Measurements from ENCODE around the gene PCDHGA6. TPM values are rescaled to one million over a fixed set of nuclear protein-coding genes. Genes with fewer than 3 reads are reported as not detected.
A peak's percentile ranks its signal among the peaks of the same experiment; 100 is the strongest.
"Not testable (repeated sequence)": the region's sequence is repeated elsewhere in the genome, so short reads cannot be mapped to it uniquely, and the experiment has no call there.

The PCDHGA6 gene
- total and polyA plus RNA-seq, 12 donors = 1.2 to 10.6 (median 8.1) TPM

- H3K4me1 ChIP-seq = peaks cover 0 to 5% (median 0%) of the 10 kb centered on the region in 9 donors
- intact Hi-C loops (cut with DNase I) = loop anchor here in 1 of 10 donors (10.0 kb wide), 1 partner anchor 49 kb away; the partner anchor contains the start of genes PCDHGA4, PCDHGB1 and PCDHGB2
- H3K27me3 ChIP-seq = peaks cover 0 to 89% (median 0%) of the 10 kb centered on the region in 7 donors
- peaks cover 0 to 100% (median 63%) of the 10 kb centered on the region in 11 donors for H3K9me3 ChIP-seq
- no peak for TF ChIP-seq CTCF (IDR thresholded peaks at IDR 0.05)
- no peak for ATAC-seq
- no peak for DNase-seq
- H3K4me3 ChIP-seq = peak overlapping the region in 3 of 10 donors; percentile 10 to 32 (median 21)
- H3K36me3 ChIP-seq = peaks cover 0 to 51% (median 0%) of the 10 kb centered on the region in 9 donors
- no peak overlapping the region for H3K27ac ChIP-seq
- WGBS, 2 donors = 37 to 38% methylated on average over 22 of the region's 22 CpGs
Measured at GRCh38 chr5:141403387-141403786, 29.7 kb downstream of the PCDHGA6 start.

- H3K27ac ChIP-seq = peak within 1 kb of the TSS in 6 of 10 donors; percentile 20 to 60 (median 44)
- TF ChIP-seq CTCF (IDR thresholded peaks at IDR 0.05) = peak; percentile 24 to 71 (median 56)
- H3K9me3 ChIP-seq = peaks cover 0 to 100% (median 55%) of the 10 kb centered on the region in 11 donors
- H3K27me3 ChIP-seq = peaks cover 0 to 92% (median 0%) of the 10 kb centered on the region in 7 donors
- ATAC-seq = peak; percentile 71 to 91 (median 84)
- peak in 1 of 2 donors; percentile 57 for DNase-seq
- H3K4me1 ChIP-seq = not testable (repeated sequence)
- H3K36me3 ChIP-seq = peaks cover 0 to 71% (median 0%) of the 10 kb centered on the region in 9 donors
- WGBS, 2 donors = 15 to 17% methylated on average over 48 to 49 of the region's 51 CpGs
- H3K4me3 ChIP-seq = peak within 1 kb of the TSS in 9 of 10 donors; percentile 14 to 46 (median 43)
- intact Hi-C loops (cut with DNase I) = loop anchor here in 2 of 10 donors (5.0 to 10.0 kb wide), 2 partner anchors 53 to 154 kb away; partner anchors contain the start of genes PCDHGA4 (in 1 of the 2), PCDHGB1 (in 1 of the 2) and PCDHGB2 (in 1 of the 2)
Measured at GRCh38 chr5:141407790-141408505, 34.3 kb downstream of the PCDHGA6 start, which contains the start of gene PCDHGB6. TSS of gene PCDHGB6 (plus strand) at chr5:141408021. CDS start at chr5:141408203, 182 bp downstream.

GRCh38 chr5:141409598-141410306, 36.1 kb downstream of the PCDHGA6 start:
- peaks cover 0 to 95% (median 0%) of the 10 kb centered on the region in 7 donors for H3K27me3 ChIP-seq
- WGBS, 2 donors = 30 to 34% methylated on average over 64 of the region's 64 CpGs
- H3K4me3 ChIP-seq = no peak overlapping the region
- H3K27ac ChIP-seq = no peak overlapping the region
- peaks cover 0 to 75% (median 0%) of the 10 kb centered on the region in 9 donors for H3K36me3 ChIP-seq
- TF ChIP-seq CTCF (IDR thresholded peaks at IDR 0.05) = no peak
- peak in 1 of 8 donors; percentile 29 for ATAC-seq
- intact Hi-C loops (cut with DNase I) = loop anchor here in 4 of 10 donors (5.0 to 10.0 kb wide), 6 partner anchors 55 to 195 kb away; partner anchors contain the start of genes PCDHB13 (in 1 of the 4), PCDHGA4 (in 1 of the 4), PCDHGB1 (in 1 of the 4) and PCDHGB2 (in 1 of the 4)
- DNase-seq = no peak
- H3K4me1 ChIP-seq = peaks cover 0 to 15% (median 0%) of the 10 kb centered on the region in 9 donors
- peaks cover 0 to 100% (median 48%) of the 10 kb centered on the region in 11 donors for H3K9me3 ChIP-seq

GRCh38 chr5:141411575-141411974, 37.9 kb downstream of the PCDHGA6 start:
- 74 to 75% methylated on average over 3 of the region's 3 CpGs for WGBS, 2 donors
- DNase-seq (no peak), ATAC-seq (no peak)
- peaks cover 0 to 15% (median 0%) of the 10 kb centered on the region in 9 donors for H3K4me1 ChIP-seq
- intact Hi-C loops (cut with DNase I) = loop anchor here in 4 of 10 donors (5.0 to 10.0 kb wide), 4 partner anchors 113 to 197 kb away; partner anchors contain the start of gene PCDHB13 (in 1 of the 4)
- H3K4me3 ChIP-seq = no peak overlapping the region
- H3K27ac ChIP-seq = no peak overlapping the region
- H3K27me3 ChIP-seq = peaks cover 0 to 96% (median 0%) of the 10 kb centered on the region in 7 donors
- H3K9me3 ChIP-seq = peaks cover 0 to 100% (median 54%) of the 10 kb centered on the region in 11 donors
- TF ChIP-seq CTCF (IDR thresholded peaks at IDR 0.05) = no peak
- peaks cover 0 to 66% (median 0%) of the 10 kb centered on the region in 9 donors for H3K36me3 ChIP-seq
